SK-N-SH treated with all-trans-retinoic acid at 6 μM for 48 hours (cell line): Measurements from ENCODE around the gene NXPE2.

Experiments used
- ARNTL ChIP-seq: fragments of 450-650 bp; formaldehyde crosslinking; IDR thresholded peaks from 2 replicates; pipeline ENCODE4 v1.5.0; 2020; ENCODE audit warnings: low read depth, mild to moderate bottlenecking, moderate library complexity, borderline replicate concordance
- CSDC2 ChIP-seq: fragments of 250-450 bp; sonication (Bioruptor Pico); IDR thresholded peaks from 2 replicates; pipeline ENCODE4 v1.5.0; 2020; ENCODE audit warnings: mild to moderate bottlenecking, moderate library complexity
- GLIS3 ChIP-seq: fragments of 250-450 bp; sonication (Bioruptor Pico); IDR thresholded peaks from 2 replicates; pipeline ENCODE4 v1.5.0; 2020; ENCODE audit warnings: mild to moderate bottlenecking, moderate library complexity
- PPARA ChIP-seq: fragments of 250-450 bp; sonication (Bioruptor Pico); IDR thresholded peaks from 2 replicates; pipeline ENCODE4 v1.5.0; 2020; ENCODE audit warnings: mild to moderate bottlenecking, borderline replicate concordance
- ZFP3 ChIP-seq: fragments of 250-450 bp; sonication (Bioruptor Pico); IDR thresholded peaks from 2 replicates; pipeline ENCODE4 v1.5.0; 2020; ENCODE audit warnings: mild to moderate bottlenecking, moderate library complexity
- TF ChIP-seq, protein P1 (sequence below): fragments of 250-450 bp; sonication (Bioruptor Pico); IDR thresholded peaks from 2 replicates; pipeline ENCODE4 v1.5.1; 2020; ENCODE audit warnings: low read depth, mild to moderate bottlenecking, moderate library complexity

DNA sequence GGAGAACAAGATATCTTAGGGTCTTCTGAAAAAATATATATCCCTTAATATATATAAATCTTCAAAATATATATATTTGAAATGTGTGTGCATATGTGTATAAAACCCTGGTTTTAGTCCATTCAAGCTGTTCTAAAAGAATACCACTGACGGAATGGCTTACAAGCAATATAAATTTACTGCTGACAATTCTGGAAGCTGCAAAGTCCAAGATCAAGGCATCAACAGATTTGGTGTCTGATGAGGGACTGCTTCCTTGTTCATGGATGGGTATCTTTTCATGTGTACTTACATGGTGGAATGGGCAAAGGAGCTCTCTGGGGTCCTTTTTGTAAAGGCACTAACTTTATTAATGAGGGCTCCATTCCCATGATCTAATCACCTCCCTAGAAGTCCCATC, 6.8 kb downstream of the NXPE2 start:
- TF ChIP-seq PPARA (CRISPR knock-in tag) (no peak), CSDC2 (CRISPR knock-in tag) (no peak), ZFP3 (no peak), GLIS3 (CRISPR knock-in tag) (no peak), ARNTL (CRISPR knock-in tag) (no peak)
- TF ChIP-seq, protein P1, sequence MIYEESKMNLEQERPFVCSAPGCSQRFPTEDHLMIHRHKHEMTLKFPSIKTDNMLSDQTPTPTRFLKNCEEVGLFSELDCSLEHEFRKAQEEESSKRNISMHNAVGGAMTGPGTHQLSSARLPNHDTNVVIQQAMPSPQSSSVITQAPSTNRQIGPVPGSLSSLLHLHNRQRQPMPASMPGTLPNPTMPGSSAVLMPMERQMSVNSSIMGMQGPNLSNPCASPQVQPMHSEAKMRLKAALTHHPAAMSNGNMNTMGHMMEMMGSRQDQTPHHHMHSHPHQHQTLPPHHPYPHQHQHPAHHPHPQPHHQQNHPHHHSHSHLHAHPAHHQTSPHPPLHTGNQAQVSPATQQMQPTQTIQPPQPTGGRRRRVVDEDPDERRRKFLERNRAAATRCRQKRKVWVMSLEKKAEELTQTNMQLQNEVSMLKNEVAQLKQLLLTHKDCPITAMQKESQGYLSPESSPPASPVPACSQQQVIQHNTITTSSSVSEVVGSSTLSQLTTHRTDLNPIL (CRISPR knock-in tag), result no peak
